ENCODE results near the gene ATP6AP1.

GRCh38 chrX:154473683-154474082 lies 45.2 kb downstream of the ATP6AP1 start:
- TF ChIP-seq POLR2A (IDR thresholded peaks at IDR 0.05) (no peak), CTCF (IDR thresholded peaks at IDR 0.05) (no peak)
